Fibroblast of skin of abdomen (primary cell): ENCODE measurements around the gene CLEC16A.

Source experiments
- DNase-seq: peaks from one replicate; pipeline ENCODE4 v3.0.0-alpha.2; 2013

The CLEC16A gene

GRCh38 chr16:11087691-11088073, 143.3 kb downstream of the CLEC16A start:
- DNase-seq, result no peak

GRCh38 chr16:11088074-11088730, 143.8 kb downstream of the CLEC16A start:
- DNase-seq, result no peak

GRCh38 chr16:11088831-11089230, 144.5 kb downstream of the CLEC16A start:
- DNase-seq, result no peak

DNA sequence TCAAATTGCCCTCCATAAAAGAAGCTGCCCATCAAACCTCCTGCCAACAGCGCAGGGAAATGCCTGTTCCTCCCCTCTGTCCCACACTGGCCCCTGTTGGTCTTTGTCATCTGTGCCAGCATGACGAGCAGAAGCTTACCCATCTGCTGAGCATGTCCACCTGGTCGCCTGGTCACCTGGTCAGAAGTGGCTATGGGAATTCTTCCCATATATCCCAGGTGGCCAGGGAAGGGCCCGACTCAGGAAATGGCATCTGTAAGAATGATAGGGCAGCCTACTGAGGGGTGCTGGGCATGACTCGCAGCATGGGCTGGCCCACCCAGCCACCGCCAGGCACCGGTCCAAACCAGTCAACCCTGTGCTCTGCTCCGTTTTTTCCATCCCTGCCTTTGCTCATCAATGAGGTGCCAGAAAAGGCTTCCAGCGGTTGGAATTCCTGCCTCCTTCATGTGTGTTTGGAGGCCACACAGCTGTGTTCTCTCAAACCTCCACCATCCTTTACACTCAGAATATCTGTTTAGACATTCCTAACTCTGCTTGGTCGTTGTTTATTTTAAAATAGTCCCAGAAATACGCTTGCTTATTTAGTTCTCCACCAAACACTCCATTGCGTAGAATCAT, 145.2 kb downstream of the CLEC16A start:
- peak; percentile 81 for DNase-seq

- DNase-seq, result no peak
These were observed 145.9 kb downstream of the CLEC16A start for GRCh38 chr16:11090232-11090631.

GRCh38 chr16:11091021-11091785, 146.8 kb downstream of the CLEC16A start:
- no peak for DNase-seq

DNA sequence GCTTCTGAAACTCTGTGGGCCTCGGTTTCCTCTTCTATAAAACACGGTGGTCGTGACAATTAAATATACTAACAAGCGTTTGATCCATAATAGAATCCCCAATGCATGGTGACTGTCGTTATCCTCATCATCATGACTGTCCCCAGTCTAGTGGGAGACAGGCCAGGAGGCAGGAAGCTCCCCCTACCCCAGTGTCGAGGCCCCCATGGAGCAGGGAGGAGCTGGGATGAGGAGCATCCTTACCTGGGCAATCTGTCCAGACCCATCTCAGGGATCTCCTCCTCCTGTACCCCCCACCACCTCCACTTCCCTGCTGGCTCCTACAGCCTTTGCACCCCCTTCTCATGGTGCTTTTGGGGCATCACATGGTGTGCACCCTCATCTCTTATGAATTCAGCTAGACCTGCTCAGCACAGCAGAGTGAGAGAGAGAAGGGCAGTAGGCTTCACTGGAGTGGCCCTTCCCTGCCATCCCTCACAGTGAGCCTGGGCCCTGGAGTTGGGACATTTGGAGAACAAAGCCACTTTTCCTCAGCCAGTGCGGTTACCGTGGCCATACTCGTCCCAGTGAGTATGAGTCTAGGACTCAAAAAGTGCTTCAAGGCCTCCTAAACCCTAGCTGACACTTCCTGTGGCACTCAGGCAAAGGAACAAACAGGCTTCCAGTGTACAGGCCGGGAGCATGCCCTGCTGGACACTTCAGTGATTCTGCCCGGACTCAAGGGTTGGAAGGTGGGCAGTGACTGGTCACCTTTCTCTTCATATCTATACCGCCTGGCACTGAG, 148.6 kb downstream of the CLEC16A start:
- DNase-seq, result no peak

DNA sequence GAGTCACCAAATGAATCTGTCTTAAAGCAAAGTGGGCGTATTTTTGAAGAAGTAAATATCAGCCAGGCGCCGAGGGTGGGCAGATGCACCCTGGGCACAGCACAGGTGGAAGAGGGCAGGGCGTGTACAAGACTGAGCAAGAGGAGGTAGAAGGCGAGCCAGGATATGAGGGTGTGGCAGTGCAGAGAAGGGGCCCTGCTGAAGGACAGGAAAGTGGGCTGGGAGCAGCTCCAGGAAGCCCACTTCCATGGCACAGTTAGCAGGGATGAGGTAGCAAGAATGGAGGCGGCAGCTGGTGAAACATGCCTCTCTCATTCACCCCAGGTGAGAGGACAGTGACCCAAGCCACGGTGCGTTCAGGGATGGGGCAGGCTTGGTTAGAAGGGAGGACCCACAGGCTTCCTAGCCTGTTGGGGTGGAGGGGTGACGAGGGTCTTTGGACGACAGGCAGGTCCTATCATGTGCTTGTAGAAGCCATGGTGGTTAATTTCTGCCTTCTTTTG, 149.3 kb downstream of the CLEC16A start:
- DNase-seq, result no peak

DNA sequence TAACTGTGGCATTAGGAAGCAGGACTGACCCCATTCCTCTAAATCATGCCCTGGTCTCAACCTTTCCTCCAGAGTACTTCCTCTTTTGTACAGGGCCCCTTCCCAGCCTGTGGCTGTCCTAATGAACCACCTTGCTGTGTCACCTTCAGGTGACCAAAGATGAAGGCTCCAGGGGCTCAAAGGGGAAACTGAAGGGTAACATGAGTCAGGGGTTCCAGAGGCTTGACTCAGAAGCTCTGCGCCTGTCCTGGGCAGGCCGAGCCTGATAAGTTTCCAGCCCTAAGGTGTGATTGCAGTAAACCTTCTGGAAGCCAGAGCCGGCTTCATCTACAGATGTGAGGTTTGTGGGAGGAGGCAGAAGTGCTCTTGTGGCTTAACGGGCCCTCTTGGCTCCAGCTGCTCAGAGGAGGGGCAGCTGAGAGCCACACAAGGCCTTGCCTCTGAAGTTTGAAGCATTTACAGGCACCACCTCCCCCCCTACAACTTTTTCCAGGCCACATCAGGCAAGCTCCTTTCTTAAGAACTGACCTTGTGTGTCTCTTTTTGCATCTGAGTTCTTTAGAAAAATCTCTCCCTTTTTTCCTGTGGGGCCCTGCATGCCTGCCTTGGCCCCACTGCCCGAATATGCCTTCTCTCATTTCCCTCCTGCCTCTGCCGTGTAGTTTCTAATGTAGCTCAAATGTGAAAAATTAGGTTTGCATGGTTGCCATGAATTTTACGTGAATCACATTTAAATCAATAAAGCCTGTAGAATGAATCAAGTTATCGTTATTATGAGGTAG, 149.9 kb downstream of the CLEC16A start:
- DNase-seq, result peak; percentile 45

- DNase-seq, result no peak
These were observed 150.6 kb downstream of the CLEC16A start for GRCh38 chr16:11094857-11095565.

GRCh38 chr16:11095935-11096334, 151.6 kb downstream of the CLEC16A start:
- no peak for DNase-seq

DNA sequence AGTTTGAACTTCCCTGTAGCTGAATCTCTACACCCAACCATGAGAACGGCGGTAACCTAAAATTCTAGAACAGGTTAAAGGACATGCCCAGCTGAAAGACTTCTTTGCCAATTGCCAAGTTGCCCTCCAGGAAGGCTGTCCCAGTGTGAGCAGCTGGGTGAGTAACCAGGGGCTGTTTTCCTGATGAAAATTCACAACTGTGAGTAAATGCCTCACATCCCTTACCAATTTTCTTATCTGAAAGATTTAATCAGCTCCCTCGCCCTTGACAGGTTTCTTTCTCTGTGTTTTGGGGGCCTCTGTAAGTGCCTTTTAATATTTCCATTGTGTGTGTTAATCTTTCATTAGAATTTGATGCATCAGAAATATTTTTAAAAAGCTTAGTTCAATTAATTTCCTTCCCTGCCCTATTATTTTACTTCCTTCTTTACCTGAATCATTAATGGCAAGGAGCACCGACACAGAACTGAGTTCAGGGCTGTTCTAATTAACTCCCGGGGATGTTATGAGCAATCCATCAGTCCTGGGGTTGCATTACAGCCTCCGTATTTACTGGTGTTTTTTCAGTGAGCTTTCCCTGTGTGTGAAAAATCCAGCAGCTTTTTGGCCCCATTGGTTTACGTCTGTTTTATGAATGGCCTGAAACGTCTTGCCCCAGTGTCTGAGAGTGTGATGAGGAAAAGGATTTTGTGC, 152.9 kb downstream of the CLEC16A start:
- DNase-seq, result no peak

DNA sequence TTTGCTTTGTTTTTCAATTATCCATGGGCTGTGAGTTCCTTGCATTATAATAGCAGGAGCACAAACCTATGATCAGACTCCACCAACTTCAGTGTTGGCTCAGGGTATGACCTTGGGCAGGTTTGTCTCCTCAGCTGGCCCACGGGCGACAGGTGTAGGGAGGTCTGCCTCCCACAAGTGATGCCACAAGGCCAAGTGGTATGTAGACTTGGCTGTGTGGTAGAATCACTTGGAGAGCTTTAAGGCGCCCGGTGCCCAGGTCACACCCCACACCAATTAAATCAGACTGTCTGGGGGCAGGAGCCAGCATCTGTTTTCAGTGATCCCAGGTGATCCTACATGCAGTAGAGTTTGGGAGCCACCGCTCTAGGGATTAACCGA, 153.4 kb downstream of the CLEC16A start:
- DNase-seq, result no peak

- DNase-seq, result no peak
These were observed 154.4 kb downstream of the CLEC16A start for GRCh38 chr16:11098601-11099390.

- DNase-seq, result no peak
These were observed 155.4 kb downstream of the CLEC16A start for GRCh38 chr16:11099672-11100205.

- DNase-seq, result peak; percentile 80
These were observed 155.9 kb downstream of the CLEC16A start for GRCh38 chr16:11100239-11100750.

GRCh38 chr16:11101283-11101682, 156.9 kb downstream of the CLEC16A start:
- DNase-seq, result no peak

GRCh38 chr16:11101695-11102522, 157.5 kb downstream of the CLEC16A start:
- DNase-seq, result no peak
